Measurements from ENCODE around the gene ZNF655. TPM values are rescaled to one million over a fixed set of nuclear protein-coding genes. Genes with fewer than 3 reads are reported as not detected.
A peak's percentile ranks its signal among the peaks of the same experiment; 100 is the strongest.

The ZNF655 gene
- total and polyA plus RNA-seq, 7 experiments from 2014 or later = 65.8 to 165 (median 150) TPM

DNA sequence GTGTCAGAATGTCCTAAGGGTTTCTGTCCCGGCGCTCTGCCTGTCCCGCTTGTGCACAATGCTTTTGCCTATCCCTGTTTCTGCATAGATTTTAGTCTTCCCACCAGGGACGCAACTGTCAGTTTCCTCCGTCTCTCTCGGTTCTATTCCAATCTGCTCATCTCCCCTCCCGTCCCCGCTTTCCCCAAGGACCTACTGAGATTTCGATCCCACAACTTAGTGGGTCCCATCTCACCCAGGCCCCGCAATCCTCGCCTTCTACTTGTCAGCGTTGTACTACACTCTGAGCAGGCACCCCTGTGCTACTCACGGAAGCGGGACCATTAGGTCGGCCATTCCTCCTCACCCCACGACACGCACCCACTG is 519 bp upstream of the ZNF655 start:
- H3K27me3 Mint-ChIP-seq = no peaks in the 10 kb centered on the region
- Histone ChIP-seq H3K27ac (ENCODE audit: low read depth, low read length) (peak overlapping the region; percentile 99), H3K4me1 (ENCODE audit: control insufficient read depth in 2 of 2, insufficient read depth in 2 of 2, low read length in 2 of 2) (peaks cover 24 to 25% of the 10 kb centered on the region in 2 donors), H3K9me3 (ENCODE audit: control insufficient read depth in 2 of 3, low read length in 3 of 3) (no peaks in the 10 kb centered on the region), H3K4me3 (ENCODE audit: low read length) (peak overlapping the region; percentile 85), H3K27me3 (ENCODE audit: control insufficient read depth in 2 of 2, insufficient read depth in 2 of 2, low read length in 2 of 2) (no peaks in the 10 kb centered on the region), H3K36me3 (ENCODE audit: control insufficient read depth in 2 of 3, insufficient read depth in 3 of 3, low read length in 3 of 3) (peaks cover 0 to 44% (median 17%) of the 10 kb centered on the region in 3 experiments)
- intact Hi-C loops (cut with micrococcal nuclease) = loop anchor here (1.0 to 10.0 kb wide), 9 partner anchors 54 to 547 kb away; partner anchors contain the start of genes AP4M1 (in 1 of the 2), BUD31 (in 1 of the 2), CPSF4 (in 1 of the 2) and MCM7 (in 1 of the 2)
- H3K9me3 Mint-ChIP-seq = no peaks in the 10 kb centered on the region
- H3K27ac Mint-ChIP-seq = peak overlapping the region; percentile 95 to 100 (median 99)
- H3K36me3 Mint-ChIP-seq = peaks cover 10 to 57% (median 18%) of the 10 kb centered on the region in 5 donors
- DNase-seq (no peak), ATAC-seq (peak; percentile 78)
- peaks cover 32 to 75% (median 56%) of the 10 kb centered on the region in 7 donors for H3K4me1 Mint-ChIP-seq
- peak overlapping the region; percentile 94 to 100 (median 97) for H3K4me3 Mint-ChIP-seq
- ChIA-PET POLR2A (interaction anchor here (0.6 to 4.6 kb wide), 25 partner anchors 8 to 1586 kb away, joined by 3 to 52 read pairs (median 6); partner anchors contain the start of genes ATP5MF, BUD31, COPS6 and CPSF4), CTCF (interaction anchor here (0.6 to 1.0 kb wide), 3 partner anchors 20 to 530 kb away, joined by 3 to 4 read pairs (median 3); no protein-coding TSS in a partner anchor)

DNA sequence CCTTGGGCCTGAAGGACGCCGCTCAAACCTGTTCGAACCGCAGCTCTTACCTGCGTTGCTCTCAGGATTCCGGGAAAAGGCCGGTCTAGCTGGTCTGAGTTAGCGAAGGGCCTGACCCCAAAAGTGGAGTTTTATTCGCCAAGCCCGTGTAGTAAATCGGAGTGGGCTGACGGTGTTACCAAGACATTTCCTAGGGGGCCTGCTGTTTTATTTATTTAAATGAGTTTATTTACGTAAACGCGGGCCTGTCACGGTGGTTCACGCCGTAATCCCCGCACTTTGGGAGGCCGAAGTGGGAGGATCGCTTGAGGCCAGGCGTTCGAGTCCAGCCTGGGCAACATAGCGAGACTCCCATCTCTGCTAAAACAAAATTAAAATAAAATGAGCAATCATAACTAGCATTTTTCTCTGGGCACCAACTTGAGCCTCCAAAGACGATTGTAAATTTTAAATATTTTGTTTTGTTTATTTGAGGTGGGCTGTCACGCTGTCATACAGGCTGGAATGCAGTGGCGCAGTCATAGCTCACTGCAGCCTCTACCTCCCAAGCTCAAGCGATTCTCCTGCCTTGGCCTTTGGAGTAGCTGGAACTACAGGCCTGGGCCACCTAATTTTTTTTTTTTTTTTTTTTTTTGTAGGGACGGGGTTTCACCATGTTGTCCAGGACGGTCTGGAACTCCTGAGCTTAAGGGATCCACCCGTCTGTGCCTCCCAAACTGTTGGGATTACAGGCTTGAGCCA is 903 bp downstream of the ZNF655 start:
- Mint-ChIP-seq H3K4me3 (peak overlapping the region; percentile 94 to 100 (median 97)), H3K36me3 (peaks cover 19 to 61% (median 22%) of the 10 kb centered on the region in 5 donors), H3K9me3 (no peaks in the 10 kb centered on the region), H3K4me1 (peaks cover 36 to 69% (median 55%) of the 10 kb centered on the region in 7 donors), H3K27me3 (no peaks in the 10 kb centered on the region), H3K27ac (peak overlapping the region; percentile 95 to 100 (median 99))
- H3K4me3 ChIP-seq (ENCODE audit: low read length) = peak overlapping the region; percentile 85
- ATAC-seq = no peak
- POLR2A ChIA-PET = interaction anchor here (0.6 to 4.6 kb wide), 17 partner anchors 9 to 870 kb away, joined by 3 to 52 read pairs (median 10); partner anchors contain the start of genes ATP5MF, BUD31, MEPCE and PDAP1
- no peaks in the 10 kb centered on the region for H3K9me3 ChIP-seq (ENCODE audit: control insufficient read depth in 2 of 3, low read length in 3 of 3)
- no peaks in the 10 kb centered on the region for H3K27me3 ChIP-seq (ENCODE audit: control insufficient read depth in 2 of 2, insufficient read depth in 2 of 2, low read length in 2 of 2)
- peaks cover 24 to 25% of the 10 kb centered on the region in 2 donors for H3K4me1 ChIP-seq (ENCODE audit: control insufficient read depth in 2 of 2, insufficient read depth in 2 of 2, low read length in 2 of 2)
- CTCF ChIA-PET = interaction anchor here (0.7 kb wide), 1 partner anchor 145 kb away, joined by 4 read pairs; no protein-coding TSS in a partner anchor
- peak in 2 of 9 donors; percentile 22 to 26 for DNase-seq
- intact Hi-C loops (cut with micrococcal nuclease) = loop anchor here (1.0 to 10.0 kb wide), 5 partner anchors 21 to 545 kb away; partner anchors contain the start of genes AP4M1 (in 1 of the 2), BUD31 (in 1 of the 2), MCM7 (in 1 of the 2) and PDAP1 (in 1 of the 2)
- H3K27ac ChIP-seq (ENCODE audit: low read depth, low read length) = peak overlapping the region; percentile 99
- H3K36me3 ChIP-seq (ENCODE audit: control insufficient read depth in 2 of 3, insufficient read depth in 3 of 3, low read length in 3 of 3) = peaks cover 0 to 56% (median 19%) of the 10 kb centered on the region in 3 experiments

DNA sequence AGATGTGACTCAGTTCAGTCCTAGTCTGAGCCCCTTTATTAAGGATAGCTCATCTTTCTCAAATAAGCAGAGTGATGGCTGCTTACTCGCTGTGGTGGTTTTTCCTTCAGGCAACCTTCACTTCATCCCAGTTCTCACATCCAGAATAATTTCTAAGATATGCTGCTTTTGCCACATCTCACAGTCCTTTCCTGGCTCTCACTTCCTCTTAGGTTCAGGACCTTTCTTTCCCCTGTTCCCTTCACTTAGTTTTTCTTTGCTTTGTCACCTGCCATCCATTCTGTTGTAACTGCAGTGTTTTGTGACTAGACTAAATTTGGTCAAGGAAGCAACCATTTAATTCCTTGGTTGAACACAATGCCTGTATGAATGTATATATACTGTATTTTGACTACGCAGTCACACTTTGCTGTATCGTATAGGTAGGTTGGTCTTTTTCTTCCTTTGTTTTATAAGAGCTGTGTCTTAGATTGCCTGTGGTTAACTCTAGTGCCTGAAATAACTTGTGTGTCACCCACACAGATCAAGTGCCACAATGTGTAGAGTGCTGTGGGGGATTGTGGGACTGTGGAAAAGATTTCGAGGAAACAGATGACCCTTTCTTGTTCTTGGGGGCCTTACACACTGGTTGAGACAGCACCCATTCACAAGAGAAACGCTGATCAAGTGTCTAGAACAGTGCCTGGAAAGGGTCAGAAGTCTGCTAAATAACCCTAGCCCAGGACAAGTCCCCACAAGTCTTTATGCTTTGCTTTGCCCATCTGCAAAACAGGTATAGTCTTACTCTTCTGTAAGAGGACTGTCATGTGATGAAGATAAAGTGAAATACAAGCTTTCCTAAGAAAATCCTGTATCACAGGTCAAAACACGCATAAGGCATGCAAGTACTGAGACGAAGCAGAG is 2.6 kb downstream of the ZNF655 start:
- Histone ChIP-seq H3K36me3 (ENCODE audit: control insufficient read depth in 2 of 3, insufficient read depth in 3 of 3, low read length in 3 of 3) (peaks cover 0 to 59% (median 24%) of the 10 kb centered on the region in 3 experiments), H3K4me3 (ENCODE audit: low read length) (no peak overlapping the region), H3K9me3 (ENCODE audit: control insufficient read depth in 2 of 3, low read length in 3 of 3) (no peaks in the 10 kb centered on the region), H3K27me3 (ENCODE audit: control insufficient read depth in 2 of 2, insufficient read depth in 2 of 2, low read length in 2 of 2) (no peaks in the 10 kb centered on the region), H3K4me1 (ENCODE audit: control insufficient read depth in 2 of 2, insufficient read depth in 2 of 2, low read length in 2 of 2) (peaks cover 15 to 25% of the 10 kb centered on the region in 2 donors), H3K27ac (ENCODE audit: low read depth, low read length) (peak overlapping the region; percentile 99)
- Mint-ChIP-seq H3K9me3 (no peaks in the 10 kb centered on the region), H3K27ac (peak overlapping the region; percentile 60 to 100 (median 90)), H3K4me1 (peaks cover 28 to 66% (median 48%) of the 10 kb centered on the region in 7 donors), H3K4me3 (peak overlapping the region; percentile 63 to 98 (median 72)), H3K36me3 (peaks cover 19 to 55% (median 26%) of the 10 kb centered on the region in 5 donors), H3K27me3 (no peaks in the 10 kb centered on the region)
- DNase-seq (no peak), ATAC-seq (no peak)
- intact Hi-C loops (cut with micrococcal nuclease) = no loop called here
- ChIA-PET POLR2A (interaction anchor here (0.7 to 4.4 kb wide), 2 partner anchors 9 to 19 kb away, joined by 3 to 37 read pairs; no protein-coding TSS in a partner anchor), CTCF (interaction anchor here (0.6 kb wide), 1 partner anchor 55 kb away, joined by 3 read pairs; no protein-coding TSS in a partner anchor)

DNA sequence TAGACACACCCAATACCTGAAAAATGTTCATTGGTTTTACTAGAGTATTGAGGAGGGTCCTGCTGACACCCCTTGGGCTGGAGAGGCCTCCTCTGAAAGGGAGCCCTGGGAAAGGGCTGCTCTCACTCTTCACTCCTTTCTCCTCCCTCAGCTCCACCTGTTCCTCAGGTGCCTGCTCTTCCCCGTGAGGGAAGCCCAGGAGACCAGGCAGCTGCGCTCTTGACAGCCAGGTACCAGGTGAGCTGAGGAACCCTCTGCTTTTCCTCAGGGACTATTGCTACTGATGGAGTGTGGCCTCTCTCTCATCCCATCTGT is 3.3 kb downstream of the ZNF655 start:
- Mint-ChIP-seq H3K4me1 (peaks cover 25 to 63% (median 46%) of the 10 kb centered on the region in 7 donors), H3K27me3 (no peaks in the 10 kb centered on the region), H3K4me3 (peak overlapping the region in 1 of 10 donors; percentile 17), H3K9me3 (no peaks in the 10 kb centered on the region), H3K27ac (peak overlapping the region in 7 of 9 donors; percentile 60 to 99 (median 81)), H3K36me3 (peaks cover 20 to 54% (median 24%) of the 10 kb centered on the region in 5 donors)
- H3K27me3 ChIP-seq (ENCODE audit: control insufficient read depth in 2 of 2, insufficient read depth in 2 of 2, low read length in 2 of 2) = no peaks in the 10 kb centered on the region
- peaks cover 13 to 25% of the 10 kb centered on the region in 2 donors for H3K4me1 ChIP-seq (ENCODE audit: control insufficient read depth in 2 of 2, insufficient read depth in 2 of 2, low read length in 2 of 2)
- no peaks in the 10 kb centered on the region for H3K9me3 ChIP-seq (ENCODE audit: control insufficient read depth in 2 of 3, low read length in 3 of 3)
- CTCF ChIA-PET = interaction anchor here (0.6 kb wide), 1 partner anchor 54 kb away, joined by 3 read pairs; no protein-coding TSS in a partner anchor
- ATAC-seq (no peak), DNase-seq (no peak)
- H3K4me3 ChIP-seq (ENCODE audit: low read length) = no peak overlapping the region
- intact Hi-C loops (cut with micrococcal nuclease) = no loop called here
- POLR2A ChIA-PET = no interaction called here
- peaks cover 0 to 58% (median 30%) of the 10 kb centered on the region in 3 experiments for H3K36me3 ChIP-seq (ENCODE audit: control insufficient read depth in 2 of 3, insufficient read depth in 3 of 3, low read length in 3 of 3)
- no peak overlapping the region for H3K27ac ChIP-seq (ENCODE audit: low read depth, low read length)

DNA sequence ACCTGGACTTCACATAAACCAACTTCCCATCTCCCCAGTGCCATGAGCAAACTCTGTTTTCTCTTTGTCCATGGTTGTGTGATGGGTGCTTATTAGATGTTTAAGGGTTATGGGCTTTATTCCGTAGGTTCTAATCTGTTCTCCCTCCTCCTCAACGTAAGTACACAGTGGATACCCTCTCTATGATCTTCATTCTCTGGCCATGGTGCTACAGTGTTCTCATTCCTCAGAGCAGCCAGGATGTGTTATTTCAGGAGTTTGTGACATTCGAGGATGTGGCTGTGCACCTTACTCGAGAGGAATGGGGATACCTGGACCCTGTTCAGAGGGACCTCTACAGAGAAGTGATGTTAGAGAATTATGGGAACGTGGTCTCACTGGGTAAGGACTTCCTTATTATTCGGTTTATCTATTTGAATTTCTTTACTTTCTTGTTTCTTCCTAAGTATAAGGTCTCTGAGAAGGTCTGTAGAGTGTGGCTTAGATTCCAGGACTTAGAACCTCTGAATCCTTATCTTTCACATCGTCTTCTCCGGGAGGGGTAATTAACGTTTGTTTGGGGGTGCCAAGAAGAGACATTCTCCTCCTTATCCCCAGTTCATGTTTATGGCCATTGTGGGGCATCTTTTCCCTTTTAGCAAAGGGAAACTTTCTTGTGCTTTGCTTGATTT is 3.8 kb downstream of the ZNF655 start:
- Mint-ChIP-seq H3K4me3 (peak overlapping the region in 3 of 10 donors; percentile 17 to 26 (median 18)), H3K36me3 (peaks cover 20 to 52% (median 24%) of the 10 kb centered on the region in 5 donors), H3K27ac (peak overlapping the region in 8 of 9 donors; percentile 19 to 96 (median 70)), H3K4me1 (peaks cover 25 to 58% (median 42%) of the 10 kb centered on the region in 7 donors), H3K9me3 (no peaks in the 10 kb centered on the region), H3K27me3 (no peaks in the 10 kb centered on the region)
- ChIA-PET CTCF (no interaction called here), POLR2A (no interaction called here)
- Histone ChIP-seq H3K36me3 (ENCODE audit: control insufficient read depth in 2 of 3, insufficient read depth in 3 of 3, low read length in 3 of 3) (peaks cover 0 to 58% (median 30%) of the 10 kb centered on the region in 3 experiments), H3K27me3 (ENCODE audit: control insufficient read depth in 2 of 2, insufficient read depth in 2 of 2, low read length in 2 of 2) (no peaks in the 10 kb centered on the region), H3K9me3 (ENCODE audit: control insufficient read depth in 2 of 3, low read length in 3 of 3) (no peaks in the 10 kb centered on the region), H3K4me3 (ENCODE audit: low read length) (no peak overlapping the region), H3K27ac (ENCODE audit: low read depth, low read length) (no peak overlapping the region), H3K4me1 (ENCODE audit: control insufficient read depth in 2 of 2, insufficient read depth in 2 of 2, low read length in 2 of 2) (peaks cover 8 to 20% of the 10 kb centered on the region in 2 donors)
- ATAC-seq (no peak), DNase-seq (no peak)
- intact Hi-C loops (cut with micrococcal nuclease) = no loop called here
